ENCODE data around the gene PCBP2.

PCBP2 gene

GRCh38 chr12:53495903-53496751 lies 44.2 kb downstream of the PCBP2 start:
- peak; percentile 37 for DNase-seq

- no peak for DNase-seq
Measured at GRCh38 chr12:53496752-53497032, 44.8 kb downstream of the PCBP2 start.

- no peak for DNase-seq
Measured at GRCh38 chr12:53497461-53497860, 45.6 kb downstream of the PCBP2 start.

- no peak for DNase-seq
Measured at GRCh38 chr12:53498235-53498630, 46.3 kb downstream of the PCBP2 start.

- peak; percentile 78 for DNase-seq
Measured at GRCh38 chr12:53499266-53500141, 47.6 kb downstream of the PCBP2 start, which contains the start of gene MAP3K12. Gene MAP3K12 (minus strand): TSS chr12:53499458. CDS start chr12:53487391, 12,067 bp downstream.

- peak; percentile 64 for DNase-seq
Measured at GRCh38 chr12:53500142-53500775, 48.4 kb downstream of the PCBP2 start.

GRCh38 chr12:53500776-53501614 lies 49.1 kb downstream of the PCBP2 start, which contains the start of gene TARBP2:
Gene TARBP2 (plus strand): TSS chr12:53501283. CDS start chr12:53501409, 126 bp downstream.
- DNase-seq, result peak; percentile 100

- no peak for DNase-seq
Measured at GRCh38 chr12:53501615-53502181, 49.8 kb downstream of the PCBP2 start.

GRCh38 chr12:53502331-53502730 lies 50.4 kb downstream of the PCBP2 start:
- no peak for DNase-seq

GRCh38 chr12:53502983-53503728 lies 51.3 kb downstream of the PCBP2 start:
- no peak for DNase-seq

- DNase-seq, result no peak
Measured at GRCh38 chr12:53504004-53504920, 52.4 kb downstream of the PCBP2 start.

GRCh38 chr12:53505086-53505485 lies 53.2 kb downstream of the PCBP2 start:
- DNase-seq, result no peak

- DNase-seq, result no peak
Measured at GRCh38 chr12:53505555-53506449, 53.9 kb downstream of the PCBP2 start.

- no peak for DNase-seq
Measured at GRCh38 chr12:53506450-53506785, 54.5 kb downstream of the PCBP2 start.

- no peak for DNase-seq
Measured at GRCh38 chr12:53506881-53507602, 55.1 kb downstream of the PCBP2 start, which contains the start of gene NPFF. Gene NPFF (minus strand): TSS chr12:53507484. CDS start chr12:53507474, 10 bp downstream.

GRCh38 chr12:53507603-53507885 lies 55.6 kb downstream of the PCBP2 start:
- DNase-seq, result no peak

GRCh38 chr12:53508534-53509170 lies 56.8 kb downstream of the PCBP2 start:
- peak; percentile 87 for DNase-seq

- no peak for DNase-seq
Measured at GRCh38 chr12:53510181-53510812, 58.4 kb downstream of the PCBP2 start.
